ENCODE results near the gene CCDC183. TPM values are rescaled to one million over a fixed set of nuclear protein-coding genes. Genes with fewer than 3 reads are reported as not detected.

Gene CCDC183
- total RNA-seq, 1 donor from 2014 or later = 0.89 TPM

GRCh38 chr9:136855461-136856078 is 59.4 kb downstream of the CCDC183 start:
- no peaks in the 10 kb centered on the region for H3K36me3 Mint-ChIP-seq (ENCODE audit: unreplicated experiment)
- H3K4me3 Mint-ChIP-seq (ENCODE audit: unreplicated experiment) = no peak overlapping the region

DNA sequence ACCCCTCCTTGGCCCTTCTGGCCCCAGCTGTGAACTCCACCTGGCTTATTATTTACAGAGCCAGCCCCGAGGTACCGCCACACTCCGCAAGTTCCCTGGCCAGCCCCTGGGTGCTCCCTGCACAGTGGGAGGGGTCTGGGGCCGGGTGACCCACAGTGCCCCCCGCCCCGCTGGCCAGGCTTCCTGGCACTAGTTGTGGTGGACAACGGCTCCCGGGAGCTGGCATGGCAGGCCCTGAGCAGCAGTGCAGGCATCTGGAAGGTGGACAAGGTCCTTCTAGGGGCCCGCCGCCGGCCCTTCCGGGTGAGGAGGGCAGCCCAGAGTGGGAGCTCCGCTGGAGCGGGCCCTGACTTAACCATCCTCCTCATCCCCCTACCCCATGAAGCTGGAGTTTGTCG is 59.9 kb downstream of the CCDC183 start:
- Mint-ChIP-seq H3K4me3 (ENCODE audit: unreplicated experiment) (no peak overlapping the region), H3K4me1 (ENCODE audit: unreplicated experiment) (peaks cover 8% of the 10 kb centered on the region), H3K27ac (ENCODE audit: unreplicated experiment) (no peak overlapping the region), H3K36me3 (ENCODE audit: unreplicated experiment) (no peaks in the 10 kb centered on the region), H3K9me3 (ENCODE audit: unreplicated experiment) (no peaks in the 10 kb centered on the region), H3K27me3 (ENCODE audit: unreplicated experiment) (no peaks in the 10 kb centered on the region)
- DNase-seq (ENCODE audit: extremely low spot score, unreplicated experiment) = no peak
- TF ChIP-seq, protein P1, sequence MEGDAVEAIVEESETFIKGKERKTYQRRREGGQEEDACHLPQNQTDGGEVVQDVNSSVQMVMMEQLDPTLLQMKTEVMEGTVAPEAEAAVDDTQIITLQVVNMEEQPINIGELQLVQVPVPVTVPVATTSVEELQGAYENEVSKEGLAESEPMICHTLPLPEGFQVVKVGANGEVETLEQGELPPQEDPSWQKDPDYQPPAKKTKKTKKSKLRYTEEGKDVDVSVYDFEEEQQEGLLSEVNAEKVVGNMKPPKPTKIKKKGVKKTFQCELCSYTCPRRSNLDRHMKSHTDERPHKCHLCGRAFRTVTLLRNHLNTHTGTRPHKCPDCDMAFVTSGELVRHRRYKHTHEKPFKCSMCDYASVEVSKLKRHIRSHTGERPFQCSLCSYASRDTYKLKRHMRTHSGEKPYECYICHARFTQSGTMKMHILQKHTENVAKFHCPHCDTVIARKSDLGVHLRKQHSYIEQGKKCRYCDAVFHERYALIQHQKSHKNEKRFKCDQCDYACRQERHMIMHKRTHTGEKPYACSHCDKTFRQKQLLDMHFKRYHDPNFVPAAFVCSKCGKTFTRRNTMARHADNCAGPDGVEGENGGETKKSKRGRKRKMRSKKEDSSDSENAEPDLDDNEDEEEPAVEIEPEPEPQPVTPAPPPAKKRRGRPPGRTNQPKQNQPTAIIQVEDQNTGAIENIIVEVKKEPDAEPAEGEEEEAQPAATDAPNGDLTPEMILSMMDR (IDR thresholded peaks at IDR 0.05) = no peak

More at GRCh38 chr9:136855461-136856078, 59.4 kb downstream of the CCDC183 start:
- DNase-seq (ENCODE audit: extremely low spot score, unreplicated experiment) = no peak
- peaks cover 8% of the 10 kb centered on the region for H3K4me1 Mint-ChIP-seq (ENCODE audit: unreplicated experiment)
- no peaks in the 10 kb centered on the region for H3K9me3 Mint-ChIP-seq (ENCODE audit: unreplicated experiment)
- no peaks in the 10 kb centered on the region for H3K27me3 Mint-ChIP-seq (ENCODE audit: unreplicated experiment)
- TF ChIP-seq, protein P1 (IDR thresholded peaks at IDR 0.05) = no peak
- H3K27ac Mint-ChIP-seq (ENCODE audit: unreplicated experiment) = no peak overlapping the region

- no peaks in the 10 kb centered on the region for H3K27me3 Mint-ChIP-seq (ENCODE audit: unreplicated experiment)
- peaks cover 3% of the 10 kb centered on the region for H3K4me1 Mint-ChIP-seq (ENCODE audit: unreplicated experiment)
- H3K4me3 Mint-ChIP-seq (ENCODE audit: unreplicated experiment) = no peak overlapping the region
- H3K9me3 Mint-ChIP-seq (ENCODE audit: unreplicated experiment) = no peaks in the 10 kb centered on the region
- no peak for DNase-seq (ENCODE audit: extremely low spot score, unreplicated experiment)
- TF ChIP-seq, protein P1 (IDR thresholded peaks at IDR 0.05) = no peak
- H3K36me3 Mint-ChIP-seq (ENCODE audit: unreplicated experiment) = no peaks in the 10 kb centered on the region
- H3K27ac Mint-ChIP-seq (ENCODE audit: unreplicated experiment) = no peak overlapping the region
Measured at GRCh38 chr9:136856541-136857141, 60.5 kb downstream of the CCDC183 start.

GRCh38 chr9:136857166-136857565 is 61.0 kb downstream of the CCDC183 start:
- H3K36me3 Mint-ChIP-seq (ENCODE audit: unreplicated experiment) = no peaks in the 10 kb centered on the region
- H3K9me3 Mint-ChIP-seq (ENCODE audit: unreplicated experiment) = no peaks in the 10 kb centered on the region
- no peak overlapping the region for H3K4me3 Mint-ChIP-seq (ENCODE audit: unreplicated experiment)

More at GRCh38 chr9:136857166-136857565, 61.0 kb downstream of the CCDC183 start:
- H3K27ac Mint-ChIP-seq (ENCODE audit: unreplicated experiment) = no peak overlapping the region
- H3K27me3 Mint-ChIP-seq (ENCODE audit: unreplicated experiment) = no peaks in the 10 kb centered on the region
- peaks cover 2% of the 10 kb centered on the region for H3K4me1 Mint-ChIP-seq (ENCODE audit: unreplicated experiment)
- DNase-seq (ENCODE audit: extremely low spot score, unreplicated experiment) = no peak
- TF ChIP-seq, protein P1 (IDR thresholded peaks at IDR 0.05) = no peak

Small RNA genes lying within 50 kb of the gene (microRNA-seq; reads per million reads assigned to microRNA genes)
- not detected for gene MIR4292 (ENCODE audit: unreplicated experiment)
- not detected for gene MIR6722 (ENCODE audit: unreplicated experiment)

Other genes starting within 250 kb of the CCDC183 start
- gene EGFL7, start 133.4 kb upstream of the CCDC183 start, total RNA-seq = 6.9 and 8.4 TPM in 2 replicates
- gene AGPAT2, start 108.9 kb upstream of the CCDC183 start, total RNA-seq = 34.4 and 36.4 TPM in 2 replicates
- gene DIPK1B, start 83.8 kb upstream of the CCDC183 start, total RNA-seq = 11.4 and 11.5 TPM in 2 replicates
- not detected in 2 replicates for gene LCN10, start 53.4 kb upstream of the CCDC183 start, total RNA-seq
- gene LCN6, start 47.8 kb upstream of the CCDC183 start, total RNA-seq = not detected in 2 replicates
- not detected in 2 replicates for gene LCN8, start 38.1 kb upstream of the CCDC183 start, total RNA-seq
- not detected in 2 replicates for gene LCN15, start 31.8 kb upstream of the CCDC183 start, total RNA-seq
- 29.2 and 36.0 TPM in 2 replicates for gene TMEM141, start 5.0 kb upstream of the CCDC183 start, total RNA-seq
- gene RABL6, start 11.6 kb downstream of the CCDC183 start, total RNA-seq = 82.2 and 84.7 TPM in 2 replicates
- gene AJM1, start 46.1 kb downstream of the CCDC183 start, total RNA-seq = 4.4 and 4.5 TPM in 2 replicates
- 131 and 142 TPM in 2 replicates for gene PHPT1, start 53.1 kb downstream of the CCDC183 start, total RNA-seq
- gene MAMDC4, start 56.0 kb downstream of the CCDC183 start, total RNA-seq = 7.4 and 9.4 TPM in 2 replicates
- gene EDF1, start 70.0 kb downstream of the CCDC183 start, total RNA-seq = 338 and 342 TPM in 2 replicates
- gene TRAF2, start 90.2 kb downstream of the CCDC183 start, total RNA-seq = 12.2 and 14.4 TPM in 2 replicates
- 84.4 and 93.0 TPM in 2 replicates for gene FBXW5, start 148.4 kb downstream of the CCDC183 start, total RNA-seq
- gene C8G, start 148.9 kb downstream of the CCDC183 start, total RNA-seq = 1.3 and 1.7 TPM in 2 replicates
- gene LCN12, start 155.9 kb downstream of the CCDC183 start, total RNA-seq = 0.57 and 1.4 TPM in 2 replicates
- gene PTGDS, start 181.2 kb downstream of the CCDC183 start, total RNA-seq = 123 and 129 TPM in 2 replicates
- 3.0 and 3.4 TPM in 2 replicates for gene LCNL1, start 186.7 kb downstream of the CCDC183 start, total RNA-seq
- gene PAXX, start 196.1 kb downstream of the CCDC183 start, total RNA-seq = 38.5 and 51.4 TPM in 2 replicates
- gene CLIC3, start 200.2 kb downstream of the CCDC183 start, total RNA-seq = 0.52 TPM in 1 of 2 replicates, not detected in the other
- gene ABCA2, start 231.9 kb downstream of the CCDC183 start, total RNA-seq = 47.6 and 55.1 TPM in 2 replicates
- gene FUT7, start 235.8 kb downstream of the CCDC183 start, total RNA-seq = 0.13 TPM in 1 of 2 replicates, not detected in the other
- gene NPDC1, start 249.8 kb downstream of the CCDC183 start, total RNA-seq = 84.4 and 91.0 TPM in 2 replicates

All from osteocyte (in vitro differentiated cells).